Mucosa of descending colon (tissue), 3 donors: ENCODE measurements around the gene PCDHGA1. TPM values are rescaled to one million over a fixed set of nuclear protein-coding genes. Genes with fewer than 3 reads are reported as not detected.
A peak's percentile ranks its signal among the peaks of the same experiment; 100 is the strongest.

ENCODE experiments used
- ATAC-seq: fragments of 200-7000 bp; cut with Tn5 transposase; one replicate; pipeline ENCODE4 v1.9.1; 2020; ENCODE audit warnings: mild to moderate bottlenecking, moderate library complexity
- DNase-seq, 3 donors: peaks; one replicate each; pipeline ENCODE4 v3.0.0-alpha.2; 2020
- H3K36me3 ChIP-seq: fragments of 200-600 bp; one replicate; pipeline ENCODE4 v1.8.0; 2021; ENCODE audit warnings: low read depth, mild to moderate bottlenecking
- H3K4me1 ChIP-seq: fragments of 200-600 bp; one replicate; pipeline ENCODE4 v1.8.0; 2021; ENCODE audit warnings: low read depth, mild to moderate bottlenecking
- H3K4me3 ChIP-seq: fragments of 200-600 bp; one replicate; pipeline ENCODE4 v1.8.0; 2021; ENCODE audit warnings: mild to moderate bottlenecking
- H3K9me3 ChIP-seq: fragments of 200-600 bp; one replicate; pipeline ENCODE4 v1.8.0; 2021; ENCODE audit warnings: mild to moderate bottlenecking
- CTCF ChIP-seq: fragments of 200-600 bp; IDR thresholded peaks from one replicate; pipeline ENCODE4 v1.8.0; 2022; ENCODE audit warnings: antibody characterized with exemption, mild to moderate bottlenecking
- intact Hi-C, 2 donors: fragments of 100-400 bp; cut with DNase I in 1 of 2; cut with micrococcal nuclease in 1 of 2; formaldehyde crosslinking; loops; one replicate each; pipeline versions ENCODE4 v1.11.0 to v1.11.1; 2022; cut with DNase I, micrococcal nuclease
- total RNA-seq, 3 donors: library from RNA; stranded (reverse); fragmentation: NEBNext Ultra II Directional in 2 of 3; extraction: Animal tissue kit (Norgen Biotek cat#: 25700) in 2 of 3; gene quantifications; one replicate each; pipeline versions ENCODE4 v1.2.1 to v1.2.4, GENCODE V29; 2021 to 2023
- donor health status: DM: no; HTN: no; CAD: no; lungs with moderate emphysema.
- donor health status: DM: no; HTN: no; CAD: no.
- donor health status: DM: no; HTN: yes; CAD: no.

PCDHGA1 gene
- total RNA-seq, 3 donors from 2014 or later: 0.35 to 1.6 (median 0.43) TPM

GRCh38 chr5:141524604-141525597 is 194.6 kb downstream of the PCDHGA1 start:
- no peaks in the 10 kb centered on the region for H3K36me3 ChIP-seq
- DNase-seq (peak; percentile 85 to 87 (median 85)), ATAC-seq (peak; percentile 90)
- intact Hi-C loops: no loop called here
- no peaks in the 10 kb centered on the region for H3K9me3 ChIP-seq
- H3K4me3 ChIP-seq: no peak overlapping the region
- TF ChIP-seq CTCF: peak; percentile 92
- H3K4me1 ChIP-seq: peaks cover 34% of the 10 kb centered on the region

GRCh38 chr5:141525653-141526052 is 195.3 kb downstream of the PCDHGA1 start:
- Histone ChIP-seq H3K4me1 (peaks cover 27% of the 10 kb centered on the region), H3K4me3 (no peak overlapping the region), H3K36me3 (no peaks in the 10 kb centered on the region), H3K9me3 (no peaks in the 10 kb centered on the region)
- no peak for TF ChIP-seq CTCF
- intact Hi-C loops: no loop called here
- ATAC-seq (peak; percentile 39), DNase-seq (peak in 1 of 3 donors; percentile 49)

GRCh38 chr5:141527426-141527825 is 197.1 kb downstream of the PCDHGA1 start:
- TF ChIP-seq CTCF: no peak
- H3K9me3 ChIP-seq: no peaks in the 10 kb centered on the region
- DNase-seq: no peak
- ATAC-seq: no peak
- intact Hi-C loops: no loop called here
- no peak overlapping the region for H3K4me3 ChIP-seq
- no peaks in the 10 kb centered on the region for H3K36me3 ChIP-seq
- peaks cover 16% of the 10 kb centered on the region for H3K4me1 ChIP-seq

- DNase-seq (no peak), ATAC-seq (no peak)
- Histone ChIP-seq H3K4me3 (no peak overlapping the region), H3K4me1 (peaks cover 16% of the 10 kb centered on the region), H3K9me3 (no peaks in the 10 kb centered on the region), H3K36me3 (no peaks in the 10 kb centered on the region)
- intact Hi-C loops: no loop called here
- TF ChIP-seq CTCF: no peak
Measured at GRCh38 chr5:141528291-141528984, 198.1 kb downstream of the PCDHGA1 start.

- H3K4me1 ChIP-seq: peaks cover 16% of the 10 kb centered on the region
- no peak overlapping the region for H3K4me3 ChIP-seq
- no peak for TF ChIP-seq CTCF
- no peak for DNase-seq
- no peak for ATAC-seq
- H3K36me3 ChIP-seq: no peaks in the 10 kb centered on the region
- intact Hi-C loops: no loop called here
- no peaks in the 10 kb centered on the region for H3K9me3 ChIP-seq
Measured at GRCh38 chr5:141529002-141529401, 198.7 kb downstream of the PCDHGA1 start.
